Peyer's patch (tissue), 4 donors: ENCODE data around the gene ADAM12. TPM values are rescaled to one million over a fixed set of nuclear protein-coding genes. Genes with fewer than 3 reads are reported as not detected.

Experiments used
- DNase-seq, 3 donors: peaks; one replicate each; pipeline ENCODE4 v3.0.0-alpha.2; 2017 to 2019
- H3K27ac ChIP-seq, 4 donors: fragments of 200-600 bp; sonication (generic); one replicate each; pipeline ENCODE4 v1.5.1; 2016 to 2019
- H3K27me3 ChIP-seq, 2 donors: fragments of 200-600 bp; sonication (generic); one replicate each; pipeline ENCODE4 v1.5.1; 2019
- H3K36me3 ChIP-seq, 3 donors: fragments of 200-600 bp; sonication (generic); one replicate each; pipeline ENCODE4 v1.5.1; 2016 to 2019
- H3K4me1 ChIP-seq, 4 donors: fragments of 200-600 bp; sonication (generic); one replicate each; pipeline ENCODE4 v1.5.1; 2016 to 2019
- H3K4me3 ChIP-seq, 4 donors: fragments of 200-600 bp; sonication (generic); 1 replicate in 3 of 4; 2 replicates in 1 of 4; pipeline ENCODE4 v1.5.1; 2016 to 2019; ENCODE audit warnings: mild to moderate bottlenecking in 1 of 4
- H3K9me3 ChIP-seq, 4 donors: fragments of 200-600 bp; sonication (generic); one replicate each; pipeline ENCODE4 v1.5.1; 2016 to 2019; ENCODE audit warnings: mild to moderate bottlenecking in 1 of 4
- POLR2A ChIP-seq, 2 donors: fragments of 450-650 bp; IDR thresholded peaks; one replicate each; pipeline ENCODE4 v1.5.1; 2017; ENCODE audit warnings: antibody characterized with exemption in 2 of 2, mild to moderate bottlenecking in 2 of 2, moderate library complexity in 2 of 2
- total RNA-seq, 4 donors: library from RNA; depleted of rRNA; stranded (reverse); fragments of >200 nt; gene quantifications; one replicate each; pipeline ENCODE4 v1.1.0, GENCODE V29; 2016
- TF ChIP-seq, protein P1 (sequence below), 6 experiments: fragments of 450-650 bp in 4 of 6; fragments of 200-600 bp in 2 of 6; sonication (generic) in 1 of 6; IDR thresholded peaks; one replicate each; pipeline ENCODE4 v1.5.1; 2017 to 2019; ENCODE audit warnings: antibody characterized with exemption in 6 of 6, mild to moderate bottlenecking in 3 of 6, moderate library complexity in 1 of 6

The ADAM12 gene
- total RNA-seq, 4 donors from 2014 or later = 0.13 to 2.5 (median 0.66) TPM

DNA sequence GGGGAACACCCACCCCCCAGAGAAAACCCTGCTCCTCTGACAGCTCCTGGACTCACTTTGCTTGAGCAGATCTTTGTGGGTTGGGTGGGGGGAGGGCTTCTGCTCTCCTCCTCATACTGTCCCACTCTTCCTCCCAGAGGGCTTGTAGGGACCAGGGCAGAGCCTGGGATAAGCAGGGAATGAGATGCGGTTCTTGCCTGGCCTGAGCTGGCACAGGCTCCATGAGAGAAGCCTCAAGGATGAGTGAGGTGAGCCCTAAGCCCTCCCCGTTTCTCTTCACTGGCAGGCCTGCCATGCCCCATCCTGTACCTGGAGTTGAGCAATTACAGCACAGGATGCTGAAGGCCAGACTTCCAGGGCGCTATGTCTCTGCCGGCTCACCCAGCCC is 134.7 kb downstream of the ADAM12 start:
- Histone ChIP-seq H3K36me3 (no peaks in the 10 kb centered on the region), H3K9me3 (no peaks in the 10 kb centered on the region), H3K27ac (no peak overlapping the region), H3K27me3 (no peaks in the 10 kb centered on the region), H3K4me1 (peaks cover 0 to 5% (median 0%) of the 10 kb centered on the region in 4 donors), H3K4me3 (no peak overlapping the region)
- TF ChIP-seq, protein P1, sequence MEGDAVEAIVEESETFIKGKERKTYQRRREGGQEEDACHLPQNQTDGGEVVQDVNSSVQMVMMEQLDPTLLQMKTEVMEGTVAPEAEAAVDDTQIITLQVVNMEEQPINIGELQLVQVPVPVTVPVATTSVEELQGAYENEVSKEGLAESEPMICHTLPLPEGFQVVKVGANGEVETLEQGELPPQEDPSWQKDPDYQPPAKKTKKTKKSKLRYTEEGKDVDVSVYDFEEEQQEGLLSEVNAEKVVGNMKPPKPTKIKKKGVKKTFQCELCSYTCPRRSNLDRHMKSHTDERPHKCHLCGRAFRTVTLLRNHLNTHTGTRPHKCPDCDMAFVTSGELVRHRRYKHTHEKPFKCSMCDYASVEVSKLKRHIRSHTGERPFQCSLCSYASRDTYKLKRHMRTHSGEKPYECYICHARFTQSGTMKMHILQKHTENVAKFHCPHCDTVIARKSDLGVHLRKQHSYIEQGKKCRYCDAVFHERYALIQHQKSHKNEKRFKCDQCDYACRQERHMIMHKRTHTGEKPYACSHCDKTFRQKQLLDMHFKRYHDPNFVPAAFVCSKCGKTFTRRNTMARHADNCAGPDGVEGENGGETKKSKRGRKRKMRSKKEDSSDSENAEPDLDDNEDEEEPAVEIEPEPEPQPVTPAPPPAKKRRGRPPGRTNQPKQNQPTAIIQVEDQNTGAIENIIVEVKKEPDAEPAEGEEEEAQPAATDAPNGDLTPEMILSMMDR (IDR thresholded peaks at IDR 0.05) = no peak
- TF ChIP-seq POLR2A (IDR thresholded peaks at IDR 0.05) = no peak
- DNase-seq = no peak

DNA sequence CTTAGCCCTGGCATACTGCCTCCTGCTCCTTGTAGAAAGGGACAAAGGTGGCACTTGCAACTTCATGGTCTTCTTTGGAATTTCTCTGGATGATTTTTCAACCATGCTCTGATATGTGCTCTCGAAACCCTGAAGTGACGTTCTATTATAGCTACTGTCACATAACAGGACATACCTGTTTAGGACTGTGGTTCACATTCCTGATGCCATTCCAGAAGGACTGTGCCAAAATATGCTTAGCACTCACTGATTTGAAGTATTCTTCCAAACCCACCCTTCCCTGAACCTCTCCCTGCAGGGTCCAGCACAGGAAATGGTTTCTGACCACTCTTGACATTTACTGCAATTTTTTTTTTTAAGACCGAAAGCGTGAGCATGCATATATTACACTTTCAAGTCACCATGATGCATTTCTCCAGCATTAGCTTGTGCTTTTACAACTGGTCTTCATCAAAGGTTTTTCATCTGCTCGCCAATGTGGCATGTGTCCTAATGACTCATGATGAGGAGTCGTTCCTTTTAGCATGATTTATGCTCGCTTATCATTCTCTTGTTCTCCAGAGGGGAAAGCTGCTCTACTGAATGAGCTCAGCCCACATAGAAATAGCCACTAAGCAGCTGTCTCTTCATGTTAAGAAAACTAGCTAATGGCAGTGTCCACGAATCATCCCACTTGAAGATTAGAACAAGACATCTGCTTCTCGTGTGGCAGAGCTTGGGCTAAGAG is 135.2 kb downstream of the ADAM12 start:
- H3K4me1 ChIP-seq = peaks cover 0 to 5% (median 0%) of the 10 kb centered on the region in 4 donors
- H3K36me3 ChIP-seq = no peaks in the 10 kb centered on the region
- no peak for DNase-seq
- TF ChIP-seq, protein P1 (IDR thresholded peaks at IDR 0.05) = no peak
- TF ChIP-seq POLR2A (IDR thresholded peaks at IDR 0.05) = no peak
- no peaks in the 10 kb centered on the region for H3K9me3 ChIP-seq
- no peak overlapping the region for H3K4me3 ChIP-seq
- H3K27ac ChIP-seq = no peak overlapping the region
- H3K27me3 ChIP-seq = no peaks in the 10 kb centered on the region

DNA sequence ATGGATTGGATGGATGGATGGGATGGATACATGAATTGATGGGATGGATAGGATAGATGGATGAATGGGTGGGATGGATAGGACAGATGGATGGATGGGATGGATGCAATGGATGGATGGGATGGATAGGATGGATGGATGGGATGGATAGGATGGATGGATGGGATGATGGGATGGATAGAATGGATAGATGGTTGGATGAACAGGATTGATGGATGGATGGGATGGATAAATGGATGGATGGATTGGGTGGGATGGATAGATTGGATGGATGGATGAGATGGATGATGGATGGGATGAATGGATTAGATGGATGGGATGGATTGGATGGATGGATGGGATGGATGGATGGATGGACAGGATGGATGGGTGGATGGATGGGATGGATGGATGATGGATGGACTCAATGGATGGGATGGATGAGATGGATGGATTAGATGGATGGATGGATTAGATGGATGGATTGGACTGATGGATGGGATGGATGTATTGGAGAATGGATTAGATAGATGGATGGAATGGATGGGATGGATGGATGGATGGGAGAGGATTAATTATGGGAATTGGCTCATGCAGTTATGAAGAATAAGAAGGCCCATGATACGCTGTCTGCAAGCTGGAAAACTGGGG is 136.4 kb downstream of the ADAM12 start:
- no peak overlapping the region for H3K27ac ChIP-seq
- no peaks in the 10 kb centered on the region for H3K9me3 ChIP-seq
- H3K4me1 ChIP-seq = peaks cover 0 to 5% (median 0%) of the 10 kb centered on the region in 4 donors
- no peak overlapping the region for H3K4me3 ChIP-seq
- TF ChIP-seq POLR2A (IDR thresholded peaks at IDR 0.05) = no peak
- TF ChIP-seq, protein P1 (IDR thresholded peaks at IDR 0.05) = no peak
- H3K36me3 ChIP-seq = no peaks in the 10 kb centered on the region
- no peaks in the 10 kb centered on the region for H3K27me3 ChIP-seq
- no peak for DNase-seq

- Histone ChIP-seq H3K4me1 (peaks cover 0 to 5% (median 0%) of the 10 kb centered on the region in 4 donors), H3K27me3 (no peaks in the 10 kb centered on the region), H3K36me3 (no peaks in the 10 kb centered on the region), H3K9me3 (no peaks in the 10 kb centered on the region), H3K4me3 (no peak overlapping the region), H3K27ac (no peak overlapping the region)
- DNase-seq = no peak
- TF ChIP-seq, protein P1 (IDR thresholded peaks at IDR 0.05) = no peak
- no peak for TF ChIP-seq POLR2A (IDR thresholded peaks at IDR 0.05)
Measured at GRCh38 chr10:126250527-126251310, 137.6 kb downstream of the ADAM12 start.

DNA sequence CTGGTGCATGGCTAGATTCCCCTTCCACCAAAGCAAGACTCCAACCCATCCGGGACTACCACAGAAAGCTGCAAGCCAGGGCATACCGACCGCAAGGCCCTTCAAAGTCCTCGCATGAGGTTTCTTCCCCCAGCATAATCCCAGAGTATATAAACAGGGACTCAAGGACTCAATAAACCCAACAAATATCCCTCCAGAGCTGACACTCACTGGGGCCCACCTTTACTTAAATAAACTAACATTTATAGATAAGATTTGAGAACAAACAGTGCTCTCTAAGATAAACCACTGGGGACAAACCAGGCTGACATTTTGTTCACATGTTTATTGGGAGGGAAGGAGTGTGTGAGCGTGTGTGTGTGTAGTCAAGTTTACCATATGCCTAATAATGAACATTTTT is 138.2 kb downstream of the ADAM12 start:
- no peaks in the 10 kb centered on the region for H3K36me3 ChIP-seq
- H3K27ac ChIP-seq = no peak overlapping the region

More for the DNA sequence above, 138.2 kb downstream of the ADAM12 start:
- no peak for DNase-seq
- Histone ChIP-seq H3K9me3 (no peaks in the 10 kb centered on the region), H3K4me3 (no peak overlapping the region), H3K27me3 (no peaks in the 10 kb centered on the region), H3K4me1 (peaks cover 0 to 5% (median 0%) of the 10 kb centered on the region in 4 donors)
- no peak for TF ChIP-seq POLR2A (IDR thresholded peaks at IDR 0.05)
